Measurements from ENCODE around the gene GSE1. TPM values are rescaled to one million over a fixed set of nuclear protein-coding genes. Genes with fewer than 3 reads are reported as not detected.

Gene GSE1
- total and polyA plus RNA-seq, 2 of the 13 experiments (the other 11 are each of a cell fraction or from before 2014, with no cell fraction given): 16.1 to 31.2 TPM

DNA sequence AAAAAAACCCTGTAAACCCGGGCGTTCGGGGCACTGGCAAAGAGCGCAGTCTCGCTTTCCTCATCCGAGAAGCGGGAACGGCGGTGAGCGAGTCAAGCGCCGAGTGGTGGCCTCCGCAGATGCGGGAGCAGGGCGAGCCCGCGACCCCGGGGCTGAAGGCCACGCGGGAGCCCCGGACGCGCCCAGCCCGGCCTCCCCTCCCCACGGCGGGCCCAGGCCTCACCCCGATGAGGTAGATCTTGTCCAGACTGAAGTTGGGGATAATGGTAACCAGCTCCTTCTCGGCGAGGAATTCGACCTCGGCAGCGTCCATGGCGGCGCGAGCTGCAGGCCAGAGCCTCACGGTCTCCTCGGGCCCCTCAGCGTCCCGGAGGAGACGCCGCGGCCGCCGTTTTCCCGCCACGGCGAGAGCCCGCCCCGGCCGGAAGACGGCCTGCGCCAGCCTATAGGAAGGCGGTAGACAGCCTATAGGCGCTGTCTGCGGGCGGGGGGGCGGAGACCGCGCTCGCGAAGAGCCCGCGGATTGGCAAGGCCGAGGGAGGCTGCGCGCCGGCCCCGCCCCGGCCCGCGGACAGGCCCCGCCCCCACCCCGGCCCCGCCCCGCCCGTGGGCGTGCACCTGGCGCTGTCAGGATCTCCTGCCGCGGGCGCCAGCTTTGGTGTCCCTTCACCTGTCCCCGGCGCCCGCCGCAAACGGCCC lies 75.6 kb downstream of the GSE1 start, which contains the start of gene GINS2 (continued):
- TF ChIP-seq CCAR2 (optimal IDR thresholded peaks at IDR 0.05; ENCODE audit: low read depth, low read length) (no peak), ARNT (IDR thresholded peaks at IDR 0.05) (no peak), SIN3A (IDR thresholded peaks at IDR 0.05; ENCODE audit: borderline replicate concordance, low read depth, low read length) (peak; percentile 79), SETDB1 (CRISPR knock-in tag; IDR thresholded peaks at IDR 0.05; ENCODE audit: borderline replicate concordance) (no peak), ZNF790 (CRISPR knock-in tag; IDR thresholded peaks at IDR 0.05; ENCODE audit: borderline replicate concordance) (no peak), ZBTB7B (CRISPR knock-in tag; IDR thresholded peaks at IDR 0.05) (0 out of 2 replicates have a peak, but pooled peaks have one; percentile 44), EP300 (IDR thresholded peaks at IDR 0.05; ENCODE audit: low read depth in 2 of 2, low read length in 2 of 2) (no peak), EP300 (CRISPR knock-in tag; IDR thresholded peaks at IDR 0.05; ENCODE audit: borderline replicate concordance) (no peak), ZNF333 (CRISPR knock-in tag; IDR thresholded peaks at IDR 0.05; ENCODE audit: borderline replicate concordance) (0 out of 2 replicates have a peak, but pooled peaks have one; percentile 29), ZFP1 (CRISPR knock-in tag; IDR thresholded peaks at IDR 0.05) (no peak), KAT7 (CRISPR knock-in tag; IDR thresholded peaks at IDR 0.05; ENCODE audit: borderline replicate concordance) (no peak), STAG1 (CRISPR knock-in tag; IDR thresholded peaks at IDR 0.05) (no peak), PHB2 (IDR thresholded peaks at IDR 0.05; ENCODE audit: partially characterized antibody) (no peak)
- TF ChIP-seq, protein P1, sequence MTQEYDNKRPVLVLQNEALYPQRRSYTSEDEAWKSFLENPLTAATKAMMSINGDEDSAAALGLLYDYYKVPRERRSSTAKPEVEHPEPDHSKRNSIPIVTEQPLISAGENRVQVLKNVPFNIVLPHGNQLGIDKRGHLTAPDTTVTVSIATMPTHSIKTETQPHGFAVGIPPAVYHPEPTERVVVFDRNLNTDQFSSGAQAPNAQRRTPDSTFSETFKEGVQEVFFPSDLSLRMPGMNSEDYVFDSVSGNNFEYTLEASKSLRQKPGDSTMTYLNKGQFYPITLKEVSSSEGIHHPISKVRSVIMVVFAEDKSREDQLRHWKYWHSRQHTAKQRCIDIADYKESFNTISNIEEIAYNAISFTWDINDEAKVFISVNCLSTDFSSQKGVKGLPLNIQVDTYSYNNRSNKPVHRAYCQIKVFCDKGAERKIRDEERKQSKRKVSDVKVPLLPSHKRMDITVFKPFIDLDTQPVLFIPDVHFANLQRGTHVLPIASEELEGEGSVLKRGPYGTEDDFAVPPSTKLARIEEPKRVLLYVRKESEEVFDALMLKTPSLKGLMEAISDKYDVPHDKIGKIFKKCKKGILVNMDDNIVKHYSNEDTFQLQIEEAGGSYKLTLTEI (CRISPR knock-in tag; conservative IDR thresholded peaks at IDR 0.05): no peak
- TF ChIP-seq, protein P2, sequence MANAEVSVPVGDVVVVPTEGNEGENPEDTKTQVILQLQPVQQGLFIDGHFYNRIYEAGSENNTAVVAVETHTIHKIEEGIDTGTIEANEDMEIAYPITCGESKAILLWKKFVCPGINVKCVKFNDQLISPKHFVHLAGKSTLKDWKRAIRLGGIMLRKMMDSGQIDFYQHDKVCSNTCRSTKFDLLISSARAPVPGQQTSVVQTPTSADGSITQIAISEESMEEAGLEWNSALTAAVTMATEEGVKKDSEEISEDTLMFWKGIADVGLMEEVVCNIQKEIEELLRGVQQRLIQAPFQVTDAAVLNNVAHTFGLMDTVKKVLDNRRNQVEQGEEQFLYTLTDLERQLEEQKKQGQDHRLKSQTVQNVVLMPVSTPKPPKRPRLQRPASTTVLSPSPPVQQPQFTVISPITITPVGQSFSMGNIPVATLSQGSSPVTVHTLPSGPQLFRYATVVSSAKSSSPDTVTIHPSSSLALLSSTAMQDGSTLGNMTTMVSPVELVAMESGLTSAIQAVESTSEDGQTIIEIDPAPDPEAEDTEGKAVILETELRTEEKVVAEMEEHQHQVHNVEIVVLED (CRISPR knock-in tag; IDR thresholded peaks at IDR 0.05; ENCODE audit: borderline replicate concordance): peak; percentile 70; the same call in 1 of the 2 replicates
- TF ChIP-seq, protein P3, sequence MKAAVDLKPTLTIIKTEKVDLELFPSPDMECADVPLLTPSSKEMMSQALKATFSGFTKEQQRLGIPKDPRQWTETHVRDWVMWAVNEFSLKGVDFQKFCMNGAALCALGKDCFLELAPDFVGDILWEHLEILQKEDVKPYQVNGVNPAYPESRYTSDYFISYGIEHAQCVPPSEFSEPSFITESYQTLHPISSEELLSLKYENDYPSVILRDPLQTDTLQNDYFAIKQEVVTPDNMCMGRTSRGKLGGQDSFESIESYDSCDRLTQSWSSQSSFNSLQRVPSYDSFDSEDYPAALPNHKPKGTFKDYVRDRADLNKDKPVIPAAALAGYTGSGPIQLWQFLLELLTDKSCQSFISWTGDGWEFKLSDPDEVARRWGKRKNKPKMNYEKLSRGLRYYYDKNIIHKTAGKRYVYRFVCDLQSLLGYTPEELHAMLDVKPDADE (CRISPR knock-in tag; IDR thresholded peaks at IDR 0.05): 0 out of 2 replicates have a peak, but pooled peaks have one; percentile 51
- TF ChIP-seq, protein P4, sequence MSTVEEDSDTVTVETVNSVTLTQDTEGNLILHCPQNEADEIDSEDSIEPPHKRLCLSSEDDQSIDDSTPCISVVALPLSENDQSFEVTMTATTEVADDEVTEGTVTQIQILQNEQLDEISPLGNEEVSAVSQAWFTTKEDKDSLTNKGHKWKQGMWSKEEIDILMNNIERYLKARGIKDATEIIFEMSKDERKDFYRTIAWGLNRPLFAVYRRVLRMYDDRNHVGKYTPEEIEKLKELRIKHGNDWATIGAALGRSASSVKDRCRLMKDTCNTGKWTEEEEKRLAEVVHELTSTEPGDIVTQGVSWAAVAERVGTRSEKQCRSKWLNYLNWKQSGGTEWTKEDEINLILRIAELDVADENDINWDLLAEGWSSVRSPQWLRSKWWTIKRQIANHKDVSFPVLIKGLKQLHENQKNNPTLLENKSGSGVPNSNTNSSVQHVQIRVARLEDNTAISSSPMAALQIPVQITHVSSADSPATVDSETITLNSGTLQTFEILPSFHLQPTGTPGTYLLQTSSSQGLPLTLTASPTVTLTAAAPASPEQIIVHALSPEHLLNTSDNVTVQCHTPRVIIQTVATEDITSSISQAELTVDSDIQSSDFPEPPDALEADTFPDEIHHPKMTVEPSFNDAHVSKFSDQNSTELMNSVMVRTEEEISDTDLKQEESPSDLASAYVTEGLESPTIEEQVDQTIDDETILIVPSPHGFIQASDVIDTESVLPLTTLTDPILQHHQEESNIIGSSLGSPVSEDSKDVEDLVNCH (CRISPR knock-in tag; IDR thresholded peaks at IDR 0.05): no peak
- TF ChIP-seq, protein P5, sequence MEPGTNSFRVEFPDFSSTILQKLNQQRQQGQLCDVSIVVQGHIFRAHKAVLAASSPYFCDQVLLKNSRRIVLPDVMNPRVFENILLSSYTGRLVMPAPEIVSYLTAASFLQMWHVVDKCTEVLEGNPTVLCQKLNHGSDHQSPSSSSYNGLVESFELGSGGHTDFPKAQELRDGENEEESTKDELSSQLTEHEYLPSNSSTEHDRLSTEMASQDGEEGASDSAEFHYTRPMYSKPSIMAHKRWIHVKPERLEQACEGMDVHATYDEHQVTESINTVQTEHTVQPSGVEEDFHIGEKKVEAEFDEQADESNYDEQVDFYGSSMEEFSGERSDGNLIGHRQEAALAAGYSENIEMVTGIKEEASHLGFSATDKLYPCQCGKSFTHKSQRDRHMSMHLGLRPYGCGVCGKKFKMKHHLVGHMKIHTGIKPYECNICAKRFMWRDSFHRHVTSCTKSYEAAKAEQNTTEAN (CRISPR knock-in tag; conservative IDR thresholded peaks at IDR 0.05): peak; percentile 71
- TF ChIP-seq, protein P6, sequence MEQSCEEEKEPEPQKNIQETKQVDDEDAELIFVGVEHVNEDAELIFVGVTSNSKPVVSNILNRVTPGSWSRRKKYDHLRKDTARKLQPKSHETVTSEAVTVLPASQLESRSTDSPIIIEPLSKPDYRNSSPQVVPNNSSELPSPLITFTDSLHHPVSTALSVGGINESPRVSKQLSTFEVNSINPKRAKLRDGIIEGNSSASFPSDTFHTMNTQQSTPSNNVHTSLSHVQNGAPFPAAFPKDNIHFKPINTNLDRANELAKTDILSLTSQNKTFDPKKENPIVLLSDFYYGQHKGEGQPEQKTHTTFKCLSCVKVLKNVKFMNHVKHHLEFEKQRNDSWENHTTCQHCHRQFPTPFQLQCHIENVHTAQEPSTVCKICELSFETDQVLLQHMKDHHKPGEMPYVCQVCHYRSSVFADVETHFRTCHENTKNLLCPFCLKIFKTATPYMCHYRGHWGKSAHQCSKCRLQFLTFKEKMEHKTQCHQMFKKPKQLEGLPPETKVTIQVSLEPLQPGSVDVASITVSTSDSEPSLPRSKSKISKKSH (CRISPR knock-in tag; IDR thresholded peaks at IDR 0.05; ENCODE audit: borderline replicate concordance): peak; percentile 72; the same call in 1 of the 2 replicates
